Parathyroid adenoma (tissue), 2 donors: ENCODE results near the gene TAF9B.
"Not testable (repeated sequence)": the region's sequence is repeated elsewhere in the genome, so short reads cannot be mapped to it uniquely, and the experiment has no call there.

ENCODE experiments used
- H2AFZ ChIP-seq: fragments of 300-600 bp; sonication (generic); one replicate; pipeline ENCODE4 v1.7.0; 2017; ENCODE audit warnings: antibody characterized with exemption, mild to moderate bottlenecking
- H3K27ac ChIP-seq: fragments of 300-600 bp; sonication (generic); one replicate; pipeline ENCODE4 v1.7.0; 2017
- H3K27me3 ChIP-seq: fragments of 300-600 bp; sonication (generic); one replicate; pipeline ENCODE4 v1.7.0; 2017; ENCODE audit warnings: low read length; ENCODE audit not compliant: control insufficient read depth, insufficient read depth
- H3K36me3 ChIP-seq: fragments of 300-600 bp; sonication (generic); one replicate; pipeline ENCODE4 v1.7.0; 2017; ENCODE audit warnings: low read length; ENCODE audit not compliant: control insufficient read depth, insufficient read depth
- H3K4me1 ChIP-seq: fragments of 300-600 bp; sonication (generic); one replicate; pipeline ENCODE4 v1.7.0; 2017; ENCODE audit warnings: control low read depth
- H3K4me2 ChIP-seq: fragments of 300-600 bp; sonication (generic); one replicate; pipeline ENCODE4 v1.7.0; 2017; ENCODE audit warnings: low read length
- H3K4me3 ChIP-seq: fragments of 300-600 bp; sonication (generic); one replicate; pipeline ENCODE4 v1.7.0; 2017; ENCODE audit warnings: low read depth, low read length
- H3K79me2 ChIP-seq: fragments of 300-600 bp; sonication (generic); one replicate; pipeline ENCODE4 v1.7.0; 2017; ENCODE audit warnings: control low read depth
- H3K9ac ChIP-seq: fragments of 300-600 bp; sonication (generic); one replicate; pipeline ENCODE4 v1.7.0; 2017; ENCODE audit warnings: mild to moderate bottlenecking
- H3K9me3 ChIP-seq: fragments of 300-600 bp; sonication (generic); one replicate; pipeline ENCODE4 v1.7.0; 2017; ENCODE audit warnings: low read length; ENCODE audit not compliant: control insufficient read depth
- CTCF ChIP-seq: fragments of 300-600 bp; sonication (generic); IDR thresholded peaks from one replicate; pipeline ENCODE4 v1.7.0; 2017; ENCODE audit warnings: antibody characterized with exemption, mild to moderate bottlenecking
- donor health status: primary hyperparathyroidism.

The TAF9B gene

DNA sequence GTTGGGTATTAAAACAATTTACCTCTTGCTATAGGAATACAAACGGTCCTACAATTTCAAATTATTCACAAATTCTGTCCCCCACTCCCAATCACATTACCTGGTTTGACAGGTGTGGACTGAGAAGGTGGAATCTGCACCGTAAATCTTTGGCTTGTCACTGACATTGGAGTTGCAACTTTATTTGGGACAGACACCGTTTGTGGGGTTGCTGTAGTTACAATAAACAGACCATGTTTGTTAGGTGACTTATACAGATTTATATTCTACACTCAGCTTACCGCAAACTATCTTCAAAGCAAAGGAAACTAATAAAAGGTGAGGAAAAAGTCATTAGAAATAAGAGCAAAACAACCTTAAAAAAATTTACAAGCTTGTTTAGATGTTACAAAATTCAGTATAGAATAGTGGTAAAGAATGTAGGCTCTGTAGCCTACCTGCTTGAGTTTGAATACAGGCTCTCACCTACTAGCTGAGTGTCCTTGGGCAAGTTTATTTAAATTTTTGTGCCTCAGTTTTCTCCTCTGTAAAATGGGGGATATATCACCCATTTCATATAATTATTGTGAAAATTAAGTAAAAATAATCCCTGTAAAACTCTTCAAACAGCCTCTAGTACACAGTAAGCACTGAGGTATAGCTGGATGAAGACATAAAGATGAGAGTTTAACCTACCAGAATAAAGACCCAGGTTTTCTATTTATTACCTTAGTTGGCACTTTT lies 6.1 kb downstream of the TAF9B start:
- H3K79me2 ChIP-seq: no peaks in the 10 kb centered on the region
- H3K4me1 ChIP-seq: no peaks in the 10 kb centered on the region
- no peak for TF ChIP-seq CTCF
- H3K4me3 ChIP-seq: no peak overlapping the region
- H2AFZ ChIP-seq: no peak overlapping the region
- no peak overlapping the region for H3K9ac ChIP-seq
- H3K27ac ChIP-seq: no peak overlapping the region
- no peak overlapping the region for H3K4me2 ChIP-seq
- H3K36me3 ChIP-seq: no peaks in the 10 kb centered on the region
- no peaks in the 10 kb centered on the region for H3K27me3 ChIP-seq
- no peaks in the 10 kb centered on the region for H3K9me3 ChIP-seq

DNA sequence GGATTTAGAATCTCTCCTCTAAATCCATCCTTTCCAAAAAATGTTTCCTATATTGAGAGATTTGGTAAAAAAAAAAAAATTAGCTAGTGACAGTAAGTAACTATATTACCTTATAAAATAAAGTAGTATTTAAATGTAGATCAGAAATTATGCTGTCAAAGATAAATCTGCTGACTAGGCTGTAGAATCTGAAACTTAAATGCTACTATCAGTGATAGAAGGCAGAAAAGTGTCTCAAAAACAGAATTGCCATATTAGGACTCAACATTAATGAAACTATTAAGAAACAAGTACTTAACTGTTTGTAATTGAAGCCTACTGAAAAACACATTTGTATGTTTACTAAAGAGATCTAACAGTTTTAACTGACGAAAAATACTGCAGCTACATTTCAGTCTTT lies 8.3 kb downstream of the TAF9B start:
- H3K9me3 ChIP-seq: no peaks in the 10 kb centered on the region
- H3K27me3 ChIP-seq: no peaks in the 10 kb centered on the region
- H3K27ac ChIP-seq: no peak overlapping the region
- H3K4me3 ChIP-seq: no peak overlapping the region
- no peaks in the 10 kb centered on the region for H3K79me2 ChIP-seq
- no peak overlapping the region for H3K9ac ChIP-seq
- no peak for TF ChIP-seq CTCF
- no peak overlapping the region for H2AFZ ChIP-seq
- no peaks in the 10 kb centered on the region for H3K4me1 ChIP-seq
- no peaks in the 10 kb centered on the region for H3K36me3 ChIP-seq
- no peak overlapping the region for H3K4me2 ChIP-seq

- TF ChIP-seq CTCF: no peak
Observed at GRCh38 chrX:78130396-78130795, 9.1 kb downstream of the TAF9B start.

DNA sequence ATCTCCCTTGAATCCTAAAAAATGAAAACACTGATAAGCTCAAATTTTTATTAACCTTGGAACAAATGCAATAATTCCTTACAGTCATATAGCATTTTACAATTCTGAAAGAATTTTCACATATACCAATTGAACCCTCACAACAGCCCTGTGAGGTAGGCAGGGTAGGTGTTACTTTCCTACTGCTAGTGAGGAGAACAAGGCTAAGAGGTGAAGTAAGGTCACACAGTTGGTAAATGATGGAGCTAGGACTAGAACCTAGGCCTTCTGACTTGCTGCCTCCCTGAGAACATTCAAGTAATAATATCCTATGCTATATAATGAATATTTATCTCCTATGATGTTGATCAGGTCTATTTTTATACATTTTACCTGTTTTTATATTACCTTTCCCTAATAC lies 9.7 kb downstream of the TAF9B start:
- no peak overlapping the region for H3K9ac ChIP-seq
- H3K36me3 ChIP-seq: no peaks in the 10 kb centered on the region
- no peak for TF ChIP-seq CTCF
- H3K79me2 ChIP-seq: no peaks in the 10 kb centered on the region
- H3K27me3 ChIP-seq: no peaks in the 10 kb centered on the region
- H3K4me3 ChIP-seq: no peak overlapping the region
- no peak overlapping the region for H2AFZ ChIP-seq
- no peaks in the 10 kb centered on the region for H3K4me1 ChIP-seq
- no peak overlapping the region for H3K27ac ChIP-seq
- no peaks in the 10 kb centered on the region for H3K9me3 ChIP-seq
- H3K4me2 ChIP-seq: no peak overlapping the region

More at GRCh38 chrX:78130396-78130795, 9.1 kb downstream of the TAF9B start:
- Histone ChIP-seq H3K36me3 (no peaks in the 10 kb centered on the region), H3K4me2 (no peak overlapping the region), H3K27me3 (no peaks in the 10 kb centered on the region), H3K4me1 (no peaks in the 10 kb centered on the region), H3K9ac (no peak overlapping the region), H3K79me2 (no peaks in the 10 kb centered on the region), H2AFZ (no peak overlapping the region), H3K4me3 (no peak overlapping the region), H3K27ac (no peak overlapping the region), H3K9me3 (no peaks in the 10 kb centered on the region)

GRCh38 chrX:78125781-78126180 lies 13.7 kb downstream of the TAF9B start:
- not testable (repeated sequence) for H3K4me2 ChIP-seq, H3K4me1 ChIP-seq, H3K36me3 ChIP-seq, H3K9ac ChIP-seq, H3K27me3 ChIP-seq, H3K9me3 ChIP-seq, H2AFZ ChIP-seq, H3K4me3 ChIP-seq, H3K27ac ChIP-seq, H3K79me2 ChIP-seq
